PC-3 (cell line): ENCODE results near the gene TLE3. TPM values are rescaled to one million over a fixed set of nuclear protein-coding genes. Genes with fewer than 3 reads are reported as not detected.

ENCODE experiments used
- ATAC-seq: fragments of 200-7000 bp; cut with Tn5 transposase; 2 replicates; pipeline ENCODE4 v1.9.1; 2020; ENCODE audit warnings: mild to moderate bottlenecking, moderate library complexity
- BruUV-seq: library from RNA; stranded (reverse); fragments of 400-500 nt; replicated peaks from 2 replicates; lab custom pipeline; 2021; lab: Mats Ljungman, UMichigan
- CTCF ChIA-PET: fragments of 300-600 bp; sonication (Branson Sonifier 250); formaldehyde crosslinking; loops from one replicate; lab custom pipeline; 2022; ENCODE audit warnings: antibody characterized with exemption; lab: Charles Lee
- POLR2A ChIA-PET: fragments of 300-600 bp; sonication (Branson Sonifier 250); formaldehyde crosslinking; loops from one replicate; lab custom pipeline; 2022; ENCODE audit warnings: antibody characterized with exemption; ENCODE audit not compliant: unreplicated experiment; lab: Charles Lee
- DNase-seq: peaks from one replicate; pipeline ENCODE4 v3.0.0-alpha.2; 2015
- H2AFZ ChIP-seq: fragments of 300-600 bp; sonication (generic); 2 replicates; pipeline ENCODE4 v1.6.0; 2016; ENCODE audit warnings: antibody characterized with exemption, low read length
- H3F3A ChIP-seq: fragments of 300-600 bp; sonication (generic); one replicate; pipeline ENCODE4 v1.6.0; 2017; ENCODE audit warnings: antibody characterized with exemption, low read length, control low read depth, mild to moderate bottlenecking; ENCODE audit not compliant: unreplicated experiment
- H3K27ac ChIP-seq: fragments of 300-600 bp; sonication (generic); 2 replicates; pipeline ENCODE4 v1.5.1; 2016; ENCODE audit warnings: mild to moderate bottlenecking, low read length
- H3K27me3 ChIP-seq: fragments of 300-600 bp; sonication (generic); 2 replicates; pipeline ENCODE4 v1.6.1; 2016; ENCODE audit warnings: low read length, mixed read lengths
- H3K36me3 ChIP-seq: fragments of 300-600 bp; sonication (generic); 2 replicates; pipeline ENCODE4 v1.6.1; 2016; ENCODE audit warnings: low read depth, mixed run types, low read length, mixed read lengths
- H3K4me1 ChIP-seq: fragments of 300-600 bp; sonication (generic); 2 replicates; pipeline ENCODE4 v1.5.1; 2016; ENCODE audit warnings: low read length; ENCODE audit not compliant: insufficient read depth
- H3K4me2 ChIP-seq: fragments of 300-600 bp; sonication (generic); 2 replicates; pipeline ENCODE4 v1.6.0; 2016; ENCODE audit warnings: low read length
- H3K4me3 ChIP-seq: fragments of 300-600 bp; sonication (generic); 2 replicates; pipeline ENCODE4 v1.5.1; 2016; ENCODE audit warnings: mild to moderate bottlenecking, low read length, mixed read lengths
- H3K79me2 ChIP-seq: fragments of 300-600 bp; sonication (generic); 2 replicates; pipeline ENCODE4 v1.6.1; 2017; ENCODE audit warnings: low read length, mixed read lengths
- H3K9ac ChIP-seq: fragments of 300-600 bp; sonication (generic); 2 replicates; pipeline ENCODE4 v1.6.0; 2016; ENCODE audit warnings: mild to moderate bottlenecking, low read length
- H3K9me2 ChIP-seq: fragments of 300-600 bp; sonication (generic); replicated peaks from 2 replicates; pipeline ENCODE4 v1.6.1; 2016; ENCODE audit warnings: mixed run types, low read length, mixed read lengths
- H3K9me3 ChIP-seq: fragments of 300-600 bp; sonication (generic); 2 replicates; pipeline ENCODE4 v1.6.1; 2016; ENCODE audit warnings: low read length, mixed read lengths
- H4K20me1 ChIP-seq: fragments of 300-600 bp; sonication (generic); 2 replicates; pipeline ENCODE4 v1.6.1; 2016; ENCODE audit warnings: low read length, mixed read lengths
- CTCF ChIP-seq: fragments of 300-600 bp; sonication (generic); conservative IDR thresholded peaks from 2 replicates; pipeline ENCODE4 v1.5.1; 2017; ENCODE audit warnings: antibody characterized with exemption, low read depth, mild to moderate bottlenecking, low read length
- EZH2 ChIP-seq: fragments of 300-600 bp; sonication (generic); IDR thresholded peaks from one replicate; pipeline ENCODE4 v1.6.1; 2017; ENCODE audit warnings: antibody characterized with exemption, mild to moderate bottlenecking, low read length; ENCODE audit not compliant: unreplicated experiment
- EZH2phosphoT487 ChIP-seq: fragments of 300-600 bp; sonication (generic); IDR thresholded peaks from 2 replicates; pipeline ENCODE4 v1.6.1; 2018; ENCODE audit warnings: mild to moderate bottlenecking, antibody characterized with exemption, low read length, borderline replicate concordance
- intact Hi-C: fragments of 100-400 bp; cut with micrococcal nuclease; formaldehyde crosslinking; loops from 2 replicates; pipeline ENCODE4 v1.9.0; 2023
- total RNA-seq: library from RNA; depleted of rRNA; stranded (reverse); fragments of >200 nt; gene quantifications from 2 replicates; pipeline ENCODE4 v1.2.3, GENCODE V29; 2014

The TLE3 gene
- total RNA-seq, 1 experiment from 2014 or later = 72.5 TPM

GRCh38 chr15:70060214-70060992 lies 37.3 kb downstream of the TLE3 start:
- Histone ChIP-seq H3F3A (no peaks in the 10 kb centered on the region), H3K4me3 (no peak overlapping the region), H3K4me2 (no peak overlapping the region), H3K27me3 (no peaks in the 10 kb centered on the region), H3K9me3 (no peaks in the 10 kb centered on the region), H3K27ac (no peak overlapping the region), H3K79me2 (no peaks in the 10 kb centered on the region), H4K20me1 (no peaks in the 10 kb centered on the region), H2AFZ (no peak overlapping the region), H3K9ac (no peak overlapping the region), H3K9me2 (no peaks in the 10 kb centered on the region), H3K36me3 (peaks cover 41% of the 10 kb centered on the region), H3K4me1 (no peaks in the 10 kb centered on the region)
- POLR2A ChIA-PET = no interaction called here
- ATAC-seq = no peak
- no TSS peak for BruUV-seq
- DNase-seq = no peak
- intact Hi-C loops = no loop called here
- TF ChIP-seq EZH2 (no peak), EZH2phosphoT487 (no peak)
- CTCF ChIA-PET = no interaction called here

- Histone ChIP-seq H3K4me3 (no peak overlapping the region), H3K27me3 (no peaks in the 10 kb centered on the region), H3K9me3 (no peaks in the 10 kb centered on the region), H2AFZ (no peak overlapping the region), H3F3A (no peaks in the 10 kb centered on the region), H3K9me2 (no peaks in the 10 kb centered on the region), H3K4me1 (no peaks in the 10 kb centered on the region), H3K27ac (no peak overlapping the region), H3K36me3 (peaks cover 39% of the 10 kb centered on the region), H3K79me2 (no peaks in the 10 kb centered on the region), H3K9ac (no peak overlapping the region), H4K20me1 (no peaks in the 10 kb centered on the region), H3K4me2 (no peak overlapping the region)
- POLR2A ChIA-PET = no interaction called here
- no peak for DNase-seq
- no TSS peak for BruUV-seq
- ATAC-seq = no peak
- intact Hi-C loops = no loop called here
- TF ChIP-seq EZH2 = no peak
- TF ChIP-seq EZH2phosphoT487 = no peak
- TF ChIP-seq CTCF = no peak
- CTCF ChIA-PET = no interaction called here
These were observed 38.1 kb downstream of the TLE3 start for GRCh38 chr15:70059476-70060213.

GRCh38 chr15:70058642-70059360 lies 38.9 kb downstream of the TLE3 start:
- Histone ChIP-seq H3K9me3 (no peaks in the 10 kb centered on the region), H3K9ac (no peak overlapping the region), H3F3A (no peaks in the 10 kb centered on the region), H3K4me1 (no peaks in the 10 kb centered on the region), H3K27ac (no peak overlapping the region), H3K9me2 (no peaks in the 10 kb centered on the region), H2AFZ (no peak overlapping the region), H3K79me2 (no peaks in the 10 kb centered on the region), H3K36me3 (peaks cover 37% of the 10 kb centered on the region), H3K4me2 (no peak overlapping the region), H3K4me3 (no peak overlapping the region), H3K27me3 (no peaks in the 10 kb centered on the region), H4K20me1 (no peaks in the 10 kb centered on the region)
- ATAC-seq (no peak), DNase-seq (no peak)
- BruUV-seq = no TSS peak
- ChIA-PET POLR2A (no interaction called here), CTCF (no interaction called here)
- no peak for TF ChIP-seq EZH2
- no peak for TF ChIP-seq EZH2phosphoT487
- TF ChIP-seq CTCF = no peak
- intact Hi-C loops = no loop called here
